Ishikawa (cell line): ENCODE results near the gene PDAP1.

Source experiments
- ZBTB7A ChIP-seq: IDR thresholded peaks from 2 replicates; pipeline ENCODE4 v1.6.1; 2012; ENCODE audit warnings: low read depth

Gene PDAP1

GRCh38 chr7:99352247-99352646 is 56.1 kb downstream of the PDAP1 start:
- TF ChIP-seq ZBTB7A, result no peak
